K562 (cell line): ENCODE data around the gene STUB1. TPM values are rescaled to one million over a fixed set of nuclear protein-coding genes. Genes with fewer than 3 reads are reported as not detected.

Source experiments
- BRD4 ChIP-seq: fragments of 200-600 bp; sonication (generic); IDR thresholded peaks from 2 replicates; pipeline ENCODE4 v1.6.1; 2017; ENCODE audit warnings: inconsistent platforms
- CBX2 ChIP-seq: fragments of 200-600 bp; sonication (generic); IDR thresholded peaks from one replicate; pipeline ENCODE4 v1.6.1; 2012; ENCODE audit warnings: mild to moderate bottlenecking, low read length, inconsistent platforms; ENCODE audit not compliant: insufficient read depth, poor library complexity, severe bottlenecking
- E2F8 ChIP-seq: fragments of 450-650 bp; IDR thresholded peaks from 2 replicates; pipeline ENCODE4 v1.7.1; 2018; ENCODE audit warnings: mild to moderate bottlenecking, low read depth; ENCODE audit not compliant: partially characterized antibody
- ETV5 ChIP-seq: sonication (generic); formaldehyde crosslinking; IDR thresholded peaks from 2 replicates; pipeline ENCODE4 v1.4.0; 2020; ENCODE audit warnings: low read depth, mild to moderate bottlenecking, missing genetic modification reagents
- HNRNPUL1 ChIP-seq: fragments of 200-400 bp; formaldehyde crosslinking; IDR thresholded peaks from 2 replicates; pipeline ENCODE4 v1.6.1; 2017; ENCODE audit warnings: low read length
- MYBL2 ChIP-seq, 2 experiments: fragments of 450-650 bp in 1 of 2; sonication (generic) in 1 of 2; formaldehyde crosslinking in 1 of 2; IDR thresholded peaks; 2 replicates each; pipeline versions ENCODE4 v1.6.1 to v1.8.1; 2017 to 2022; ENCODE audit warnings: borderline replicate concordance in 1 of 2, inconsistent platforms in 1 of 2, low read depth in 1 of 2, mild to moderate bottlenecking in 1 of 2, missing genetic modification reagents in 1 of 2, moderate library complexity in 1 of 2
- NBN ChIP-seq: fragments of 450-650 bp; IDR thresholded peaks from 2 replicates; pipeline ENCODE4 v1.6.1; 2016; ENCODE audit warnings: low read depth, mild to moderate bottlenecking
- RBM15 ChIP-seq: fragments of 200-400 bp; formaldehyde crosslinking; IDR thresholded peaks from 2 replicates; pipeline ENCODE4 v1.6.1; 2018; ENCODE audit warnings: mild to moderate bottlenecking, low read length, moderate library complexity; ENCODE audit not compliant: insufficient read depth
- SAFB ChIP-seq: fragments of 200-400 bp; formaldehyde crosslinking; IDR thresholded peaks from 2 replicates; pipeline ENCODE4 v1.6.1; 2017; ENCODE audit warnings: low read depth, low read length, borderline replicate concordance
- SMARCA5 ChIP-seq: fragments of 450-650 bp; IDR thresholded peaks from 2 replicates; pipeline ENCODE4 v1.6.1; 2016
- STAT5A ChIP-seq: IDR thresholded peaks from 2 replicates; pipeline ENCODE4 v1.6.1; 2012; ENCODE audit warnings: low read length, inconsistent platforms, borderline replicate concordance
- TAF9B ChIP-seq: fragments of 450-650 bp; IDR thresholded peaks from 2 replicates; pipeline ENCODE4 v1.6.1; 2018; ENCODE audit warnings: mild to moderate bottlenecking; ENCODE audit not compliant: partially characterized antibody
- ZBTB17 ChIP-seq: fragments of 450-650 bp; formaldehyde crosslinking; IDR thresholded peaks from 2 replicates; pipeline ENCODE4 v1.4.0; 2020; ENCODE audit warnings: mild to moderate bottlenecking
- ZBTB33 ChIP-seq: sonication (generic); formaldehyde crosslinking; IDR thresholded peaks from 2 replicates; pipeline ENCODE4 v1.8.1; 2023; ENCODE audit warnings: mild to moderate bottlenecking, missing genetic modification reagents
- ZNF354B ChIP-seq: fragments of 250-450 bp; sonication (Bioruptor Pico); IDR thresholded peaks from 2 replicates; pipeline ENCODE4 v1.4.0; 2020
- ZNF444 ChIP-seq: fragments of 250-450 bp; sonication (Bioruptor Pico); IDR thresholded peaks from 2 replicates; pipeline ENCODE4 v1.4.0; 2020; ENCODE audit warnings: mild to moderate bottlenecking, moderate library complexity
- polyA plus RNA-seq, 8 experiments: library from polyadenylated mRNA; depleted of rRNA in 4 of 8; stranded (reverse) in 5 of 8; unstranded in 3 of 8; fragments of >200 nt; fragmentation: Nextera tagmentation in 2 of 8; fragmentation: Illumina TruSeq in 1 of 8; extraction: Ambion mirVana in 2 of 8; extraction: Trizol in 1 of 8; gene quantifications; 2 replicates each; pipeline versions ENCODE4 v1.2.1 to v1.2.3, GENCODE V29; 2011 to 2014; ENCODE audit warnings: inconsistent platforms in 1 of 8, missing spikeins in 1 of 8
- total RNA-seq, 7 experiments: library from RNA; depleted of rRNA in 6 of 7; stranded (reverse); fragments of >200 nt in 6 of 7; fragmentation: Illumina TruSeq in 2 of 7; extraction: Trizol in 2 of 7; gene quantifications; 2 replicates each; pipeline versions ENCODE4 v1.2.1 to v1.2.3, GENCODE V29; 2011 to 2021; ENCODE audit warnings: low replicate concordance in 1 of 7
- TF ChIP-seq, protein P1 (sequence below): sonication (generic); formaldehyde crosslinking; IDR thresholded peaks from 2 replicates; pipeline ENCODE4 v1.8.0; 2022; ENCODE audit warnings: missing genetic modification reagents, mild to moderate bottlenecking, moderate library complexity, borderline replicate concordance
- TF ChIP-seq, protein P2 (sequence below): sonication (generic); formaldehyde crosslinking; IDR thresholded peaks from 2 replicates; pipeline ENCODE4 v1.8.0; 2022; ENCODE audit warnings: mild to moderate bottlenecking, missing genetic modification reagents

STUB1 gene
- total and polyA plus RNA-seq, 9 of the 15 experiments (the other 6 are each of a cell fraction or from before 2014, with no cell fraction given) = 10.6 to 251 (median 152) TPM

- TF ChIP-seq TAF9B (no peak), HNRNPUL1 (no peak), NBN (no peak), ZBTB17 (0 out of 2 replicates have a peak, but pooled peaks have one; percentile 33), RBM15 (no peak), E2F8 (no peak), ZNF354B (CRISPR knock-in tag) (no peak), STAT5A (no peak), SMARCA5 (no peak), ETV5 (CRISPR knock-in tag) (peak; percentile 63; the same call in 1 of the 2 replicates), SAFB (peak; percentile 99), ZNF444 (no peak), BRD4 (0 out of 2 replicates have a peak, but pooled peaks have one; percentile 51), CBX2 (no peak), MYBL2 (IDR thresholded peaks at IDR 0.05; ENCODE audit: low read depth) (no peak), MYBL2 (CRISPR knock-in tag; IDR thresholded peaks at IDR 0.05; ENCODE audit: borderline replicate concordance) (no peak), ZBTB33 (no peak)
- TF ChIP-seq, protein P1, sequence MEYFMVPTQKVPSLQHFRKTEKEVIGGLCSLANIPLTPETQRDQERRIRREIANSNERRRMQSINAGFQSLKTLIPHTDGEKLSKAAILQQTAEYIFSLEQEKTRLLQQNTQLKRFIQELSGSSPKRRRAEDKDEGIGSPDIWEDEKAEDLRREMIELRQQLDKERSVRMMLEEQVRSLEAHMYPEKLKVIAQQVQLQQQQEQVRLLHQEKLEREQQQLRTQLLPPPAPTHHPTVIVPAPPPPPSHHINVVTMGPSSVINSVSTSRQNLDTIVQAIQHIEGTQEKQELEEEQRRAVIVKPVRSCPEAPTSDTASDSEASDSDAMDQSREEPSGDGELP = peak; percentile 59
- TF ChIP-seq, protein P2, sequence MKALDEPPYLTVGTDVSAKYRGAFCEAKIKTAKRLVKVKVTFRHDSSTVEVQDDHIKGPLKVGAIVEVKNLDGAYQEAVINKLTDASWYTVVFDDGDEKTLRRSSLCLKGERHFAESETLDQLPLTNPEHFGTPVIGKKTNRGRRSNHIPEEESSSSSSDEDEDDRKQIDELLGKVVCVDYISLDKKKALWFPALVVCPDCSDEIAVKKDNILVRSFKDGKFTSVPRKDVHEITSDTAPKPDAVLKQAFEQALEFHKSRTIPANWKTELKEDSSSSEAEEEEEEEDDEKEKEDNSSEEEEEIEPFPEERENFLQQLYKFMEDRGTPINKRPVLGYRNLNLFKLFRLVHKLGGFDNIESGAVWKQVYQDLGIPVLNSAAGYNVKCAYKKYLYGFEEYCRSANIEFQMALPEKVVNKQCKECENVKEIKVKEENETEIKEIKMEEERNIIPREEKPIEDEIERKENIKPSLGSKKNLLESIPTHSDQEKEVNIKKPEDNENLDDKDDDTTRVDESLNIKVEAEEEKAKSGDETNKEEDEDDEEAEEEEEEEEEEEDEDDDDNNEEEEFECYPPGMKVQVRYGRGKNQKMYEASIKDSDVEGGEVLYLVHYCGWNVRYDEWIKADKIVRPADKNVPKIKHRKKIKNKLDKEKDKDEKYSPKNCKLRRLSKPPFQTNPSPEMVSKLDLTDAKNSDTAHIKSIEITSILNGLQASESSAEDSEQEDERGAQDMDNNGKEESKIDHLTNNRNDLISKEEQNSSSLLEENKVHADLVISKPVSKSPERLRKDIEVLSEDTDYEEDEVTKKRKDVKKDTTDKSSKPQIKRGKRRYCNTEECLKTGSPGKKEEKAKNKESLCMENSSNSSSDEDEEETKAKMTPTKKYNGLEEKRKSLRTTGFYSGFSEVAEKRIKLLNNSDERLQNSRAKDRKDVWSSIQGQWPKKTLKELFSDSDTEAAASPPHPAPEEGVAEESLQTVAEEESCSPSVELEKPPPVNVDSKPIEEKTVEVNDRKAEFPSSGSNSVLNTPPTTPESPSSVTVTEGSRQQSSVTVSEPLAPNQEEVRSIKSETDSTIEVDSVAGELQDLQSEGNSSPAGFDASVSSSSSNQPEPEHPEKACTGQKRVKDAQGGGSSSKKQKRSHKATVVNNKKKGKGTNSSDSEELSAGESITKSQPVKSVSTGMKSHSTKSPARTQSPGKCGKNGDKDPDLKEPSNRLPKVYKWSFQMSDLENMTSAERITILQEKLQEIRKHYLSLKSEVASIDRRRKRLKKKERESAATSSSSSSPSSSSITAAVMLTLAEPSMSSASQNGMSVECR = peak; percentile 18
Observed at GRCh38 chr16:727291-727977, 47.2 kb downstream of the STUB1 start (continued).
